Fibroblast of the aortic adventitia (primary cell): Measurements from ENCODE around the gene EPN1. TPM values are rescaled to one million over a fixed set of nuclear protein-coding genes. Genes with fewer than 3 reads are reported as not detected.
"Not testable (repeated sequence)": the region's sequence is repeated elsewhere in the genome, so short reads cannot be mapped to it uniquely, and the experiment has no call there.

Experiments
- DNase-seq: peaks from one replicate; pipeline ENCODE4 v3.0.0-alpha.2; 2010; ENCODE audit warnings: low read depth
- H3K4me3 ChIP-seq: 2 replicates; pipeline ENCODE4 v1.5.1; 2011; ENCODE audit warnings: low read depth, mild to moderate bottlenecking, control low read depth, low read length, moderate library complexity
- small RNA-seq: library from RNA; depleted of rRNA; stranded (forward); fragments of <200 nt; gene quantifications from one replicate; pipeline ENCODE3, GENCODE V24; 2012
- total RNA-seq: library from RNA; depleted of rRNA; stranded (reverse); fragments of >200 nt; gene quantifications from 2 replicates; pipeline ENCODE4 v1.2.3, GENCODE V29; 2012; ENCODE audit warnings: low replicate concordance
- TF ChIP-seq, protein P1 (sequence below): IDR thresholded peaks from 2 replicates; pipeline ENCODE4 v1.5.1; 2011; ENCODE audit warnings: mild to moderate bottlenecking, low read length, control low read depth, inconsistent platforms; ENCODE audit not compliant: insufficient read depth

Gene EPN1
- total RNA-seq, 1 donor: 60.6 TPM

DNA sequence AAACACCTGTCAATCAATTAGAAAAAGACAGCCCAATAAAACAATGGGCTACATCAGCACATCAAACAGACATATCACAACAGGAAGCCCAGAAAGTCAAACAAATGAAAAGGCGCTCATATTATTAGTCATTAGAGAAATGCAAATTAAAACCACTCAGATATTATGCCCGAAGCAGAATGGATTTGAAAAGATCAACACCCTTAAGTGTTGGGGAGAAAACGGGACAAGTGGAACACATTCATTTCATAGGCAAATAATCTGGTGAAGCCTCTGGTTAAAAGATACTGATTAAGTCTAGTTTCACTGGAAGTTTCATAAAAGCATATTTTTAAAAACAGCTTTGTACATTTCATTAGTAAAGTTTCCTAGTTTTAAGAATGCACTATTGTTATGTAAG, 45.8 kb downstream of the EPN1 start:
- no peak for DNase-seq
- no peak overlapping the region for H3K4me3 ChIP-seq
- TF ChIP-seq, protein P1, sequence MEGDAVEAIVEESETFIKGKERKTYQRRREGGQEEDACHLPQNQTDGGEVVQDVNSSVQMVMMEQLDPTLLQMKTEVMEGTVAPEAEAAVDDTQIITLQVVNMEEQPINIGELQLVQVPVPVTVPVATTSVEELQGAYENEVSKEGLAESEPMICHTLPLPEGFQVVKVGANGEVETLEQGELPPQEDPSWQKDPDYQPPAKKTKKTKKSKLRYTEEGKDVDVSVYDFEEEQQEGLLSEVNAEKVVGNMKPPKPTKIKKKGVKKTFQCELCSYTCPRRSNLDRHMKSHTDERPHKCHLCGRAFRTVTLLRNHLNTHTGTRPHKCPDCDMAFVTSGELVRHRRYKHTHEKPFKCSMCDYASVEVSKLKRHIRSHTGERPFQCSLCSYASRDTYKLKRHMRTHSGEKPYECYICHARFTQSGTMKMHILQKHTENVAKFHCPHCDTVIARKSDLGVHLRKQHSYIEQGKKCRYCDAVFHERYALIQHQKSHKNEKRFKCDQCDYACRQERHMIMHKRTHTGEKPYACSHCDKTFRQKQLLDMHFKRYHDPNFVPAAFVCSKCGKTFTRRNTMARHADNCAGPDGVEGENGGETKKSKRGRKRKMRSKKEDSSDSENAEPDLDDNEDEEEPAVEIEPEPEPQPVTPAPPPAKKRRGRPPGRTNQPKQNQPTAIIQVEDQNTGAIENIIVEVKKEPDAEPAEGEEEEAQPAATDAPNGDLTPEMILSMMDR: no peak

DNA sequence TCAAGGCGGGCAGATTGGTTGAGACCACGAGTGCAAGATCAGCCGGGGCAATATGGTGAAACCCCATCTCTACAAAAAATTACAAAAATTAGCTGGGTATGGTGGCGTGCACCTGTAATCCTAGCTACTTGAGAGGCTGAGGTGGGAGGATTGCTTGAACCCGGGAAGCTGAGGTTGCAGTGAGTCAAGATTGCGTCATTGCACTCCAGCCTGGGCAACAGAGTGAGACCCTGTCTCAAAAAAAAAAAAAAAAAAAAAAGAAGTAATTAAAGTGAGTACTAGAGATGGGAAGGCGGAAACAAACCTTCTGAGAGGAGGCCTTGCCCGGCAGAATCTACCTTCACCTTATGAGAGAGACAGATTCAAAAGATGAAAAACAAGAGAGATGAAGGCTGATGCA, 48.5 kb downstream of the EPN1 start:
- TF ChIP-seq, protein P1: no peak
- H3K4me3 ChIP-seq: no peak overlapping the region
- DNase-seq: no peak

GRCh38 chr19:55730378-55730777, 55.4 kb downstream of the EPN1 start:
- DNase-seq: not testable (repeated sequence)

DNA sequence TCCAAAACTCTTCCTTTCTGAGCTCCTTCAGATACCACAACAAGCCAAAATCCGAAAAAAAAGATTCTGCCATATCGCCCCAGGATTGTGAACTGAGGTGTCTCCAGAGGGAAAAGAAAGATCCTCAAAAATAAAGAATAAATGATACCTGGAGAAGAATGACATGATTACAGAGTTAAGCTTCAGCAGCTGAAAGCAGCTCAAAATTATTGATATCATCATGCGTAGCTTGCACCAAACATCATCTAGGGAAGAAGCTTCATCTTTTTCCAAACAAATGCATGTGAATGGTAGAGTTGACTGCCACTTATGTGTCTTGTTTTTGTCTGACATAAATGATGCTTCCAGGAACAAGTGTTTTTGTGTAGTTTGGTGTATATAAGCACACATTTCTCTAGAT, 63.3 kb downstream of the EPN1 start, which contains the start of gene NLRP9:
Gene NLRP9 (minus strand): TSS at position 101 of the 400 bp plus-strand sequence. CDS start 28 bp downstream, at position 73.
- H3K4me3 ChIP-seq: no peak within 1 kb of the TSS
- TF ChIP-seq, protein P1: no peak

More at GRCh38 chr19:55730378-55730777, 55.4 kb downstream of the EPN1 start:
- H3K4me3 ChIP-seq: not testable (repeated sequence)

DNA sequence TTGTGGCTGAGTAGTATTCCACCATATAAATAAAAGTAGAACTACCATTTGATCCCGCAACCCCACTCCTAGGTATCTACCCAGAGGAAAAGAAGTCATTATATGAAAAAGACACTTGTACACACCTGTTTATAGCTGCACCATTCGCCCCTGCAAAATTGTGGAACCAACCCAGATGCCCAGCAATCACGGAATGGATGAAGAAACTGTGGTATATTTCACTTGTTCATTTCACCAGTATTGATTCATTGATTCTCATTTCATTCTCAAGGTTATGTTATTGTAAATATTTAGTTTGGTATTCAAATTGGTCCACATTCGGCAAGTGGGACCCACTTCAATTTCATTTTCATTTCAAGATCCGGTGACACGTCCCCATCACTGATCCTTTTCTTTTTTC, 75.7 kb downstream of the EPN1 start:
- DNase-seq: no peak
- TF ChIP-seq, protein P1: no peak
- H3K4me3 ChIP-seq: no peak overlapping the region

More for the DNA sequence above, 63.3 kb downstream of the EPN1 start, which contains the start of gene NLRP9:
- DNase-seq: no peak

- TF ChIP-seq, protein P1: no peak
- no peak for DNase-seq
- H3K4me3 ChIP-seq: no peak overlapping the region
Observed at GRCh38 chr19:55753401-55753800, 78.4 kb downstream of the EPN1 start.

DNA sequence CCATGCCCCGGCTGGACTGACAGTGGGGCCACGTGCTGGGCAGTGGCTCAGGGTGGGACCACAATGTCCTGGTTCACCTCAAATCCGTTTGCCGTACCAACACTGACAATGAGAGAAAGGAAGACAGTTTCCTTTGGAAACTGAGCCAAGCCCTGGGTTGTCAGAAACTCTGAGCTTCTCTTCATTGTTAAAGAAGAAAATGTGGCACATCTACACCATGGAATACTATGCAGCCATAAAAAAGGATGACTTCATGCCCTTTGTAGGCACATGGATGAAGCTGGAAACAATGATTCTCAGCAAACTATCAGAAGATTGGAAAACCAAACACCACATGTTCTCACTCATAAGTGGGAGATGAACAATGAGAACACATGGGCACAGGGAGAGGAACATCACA, 81.8 kb downstream of the EPN1 start:
- DNase-seq, H3K4me3 ChIP-seq: not testable (repeated sequence)

- H3K4me3 ChIP-seq, DNase-seq: not testable (repeated sequence)
Observed at GRCh38 chr19:55758797-55759196, 83.8 kb downstream of the EPN1 start, which contains the start of gene RFPL4A. TSS of gene RFPL4A (plus strand) at chr19:55759097. CDS start at chr19:55761801, 2,704 bp downstream.

Small RNAs within 50 kb of the gene (small RNA-seq; reads per million reads assigned to genes)
- not detected for gene AC010525.2

Other genes starting within 250 kb of the EPN1 start
- not detected in 2 replicates for gene SHISA7, start 231.9 kb upstream of the EPN1 start, total RNA-seq
- gene ISOC2, start 213.6 kb upstream of the EPN1 start, total RNA-seq: 24.4 and 41.3 TPM in 2 replicates
- not detected in 2 replicates for gene C19orf85, start 210.5 kb upstream of the EPN1 start, total RNA-seq
- gene ZNF628, start 198.6 kb upstream of the EPN1 start, total RNA-seq: 0.33 and 3.8 TPM in 2 replicates
- gene NAT14, start 190.0 kb upstream of the EPN1 start, total RNA-seq: 8.3 and 17.5 TPM in 2 replicates
- 10.7 and 18.7 TPM in 2 replicates for gene SSC5D, start 186.8 kb upstream of the EPN1 start, total RNA-seq
- not detected in 2 replicates for gene SBK2, start 138.1 kb upstream of the EPN1 start, total RNA-seq
- gene SBK3, start 129.7 kb upstream of the EPN1 start, total RNA-seq: 0.25 TPM in 1 of 2 replicates, not detected in the other
- gene ZNF579, start 94.4 kb upstream of the EPN1 start, total RNA-seq: 4.4 and 7.9 TPM in 2 replicates
- 3.5 and 4.7 TPM in 2 replicates for gene FIZ1, start 75.7 kb upstream of the EPN1 start, total RNA-seq
- 1.7 and 10.8 TPM in 2 replicates for gene ZNF524, start 74.9 kb upstream of the EPN1 start, total RNA-seq
- 0.08 and 1.5 TPM in 2 replicates for gene ZNF865, start 69.6 kb upstream of the EPN1 start, total RNA-seq
- 2.8 and 4.8 TPM in 2 replicates for gene ZNF784, start 50.7 kb upstream of the EPN1 start, total RNA-seq
- 6.3 and 10.0 TPM in 2 replicates for gene ZNF580, start 34.2 kb upstream of the EPN1 start, total RNA-seq
- 13.9 and 41.5 TPM in 2 replicates for gene ZNF581, start 31.6 kb upstream of the EPN1 start, total RNA-seq
- gene CCDC106, start 27.0 kb upstream of the EPN1 start, total RNA-seq: 8.5 and 16.0 TPM in 2 replicates
- 69.5 and 71.4 TPM in 2 replicates for gene U2AF2, start 20.2 kb upstream of the EPN1 start, total RNA-seq
- gene NLRP9, start 63.2 kb downstream of the EPN1 start, total RNA-seq: not detected in 2 replicates
- not detected in 2 replicates for gene RFPL4A, start 83.9 kb downstream of the EPN1 start, total RNA-seq
- not detected in 2 replicates for gene RFPL4AL1, start 93.9 kb downstream of the EPN1 start, total RNA-seq
- not detected in 2 replicates for gene NLRP11, start 156.8 kb downstream of the EPN1 start, total RNA-seq
- not detected in 2 replicates for gene NLRP4, start 161.3 kb downstream of the EPN1 start, total RNA-seq